H1 (cell line): ENCODE results near the gene PTPRE. TPM values are rescaled to one million over a fixed set of nuclear protein-coding genes. Genes with fewer than 3 reads are reported as not detected.
A peak's percentile ranks its signal among the peaks of the same experiment; 100 is the strongest.

Source experiments
- CTCF ChIA-PET: fragments of 300-600 bp; sonication (Branson Sonifier 250); formaldehyde crosslinking; loops from one replicate; lab custom pipeline; 2021; ENCODE audit not compliant: partially characterized antibody; lab: Charles Lee
- POLR2A ChIA-PET: fragments of 300-600 bp; sonication (Branson Sonifier 250); formaldehyde crosslinking; loops from one replicate; lab custom pipeline; 2021; ENCODE audit warnings: inconsistent platforms; ENCODE audit not compliant: partially characterized antibody; lab: Charles Lee
- DNase-seq, 2 experiments: peaks; one replicate each; pipeline versions ENCODE4 v3.0.0 to v3.0.0-alpha.2; 2010 to 2022; ENCODE audit warnings: low spot score in 2 of 2, low read depth in 1 of 2, mixed read lengths in 1 of 2
- FAIRE-seq: peaks from 2 replicates; lab custom pipeline; 2011; peaks lifted over from hg19 to GRCh38; lab: Jason Lieb, UNC
- H2AFZ ChIP-seq: 2 replicates; pipeline ENCODE4 v1.8.1; 2012; ENCODE audit warnings: low read length, inconsistent platforms
- H2AK5ac ChIP-seq: 2 replicates; pipeline ENCODE4 v1.6.1; 2013; ENCODE audit warnings: low read depth, low read length
- H2BK120ac ChIP-seq: replicated peaks from 2 replicates; pipeline ENCODE3; 2013; ENCODE audit warnings: low read depth, low read length, inconsistent platforms
- H2BK12ac ChIP-seq: 2 replicates; pipeline ENCODE4 v1.6.1; 2013; ENCODE audit warnings: low read depth, low read length
- H2BK15ac ChIP-seq: 2 replicates; pipeline ENCODE4 v1.6.1; 2013; ENCODE audit warnings: low read length
- H2BK20ac ChIP-seq: 2 replicates; pipeline ENCODE4 v1.6.1; 2013; ENCODE audit warnings: low read length
- H2BK5ac ChIP-seq: 2 replicates; pipeline ENCODE4 v1.6.1; 2013; ENCODE audit warnings: low read depth, low read length
- H3K14ac ChIP-seq: 2 replicates; pipeline ENCODE4 v1.6.1; 2013; ENCODE audit warnings: inconsistent platforms; ENCODE audit not compliant: insufficient read length
- H3K18ac ChIP-seq: 2 replicates; pipeline ENCODE4 v1.6.1; 2013; ENCODE audit warnings: low read length; ENCODE audit errors: extremely low read depth
- H3K23ac ChIP-seq: 2 replicates; pipeline ENCODE4 v1.6.1; 2013; ENCODE audit warnings: inconsistent platforms; ENCODE audit not compliant: insufficient read length
- H3K23me2 ChIP-seq: 2 replicates; pipeline ENCODE4 v1.6.1; 2013; ENCODE audit warnings: low read depth, low read length
- H3K27ac ChIP-seq: 2 replicates; pipeline ENCODE4 v1.6.1; 2011; ENCODE audit warnings: low read depth, low read length, inconsistent platforms
- H3K27me3 ChIP-seq, 4 experiments: replicated peaks in 1 of 4; 1 replicate in 1 of 4; 2 replicates in 3 of 4; pipeline versions ENCODE4 v1.6.1 to v1.8.1; 2011 to 2013; ENCODE audit warnings: low read length in 3 of 4, mild to moderate bottlenecking in 3 of 4, inconsistent platforms in 2 of 4, mixed read lengths in 2 of 4, moderate library complexity in 1 of 4; ENCODE audit not compliant: control insufficient read depth in 3 of 4, insufficient read depth in 3 of 4; ENCODE audit errors: extremely low read depth in 1 of 4
- H3K36me3 ChIP-seq, 4 experiments: 2 replicates each; pipeline versions ENCODE4 v1.6.1 to v1.8.1; 2011 to 2013; ENCODE audit warnings: mild to moderate bottlenecking in 4 of 4, low read length in 3 of 4, moderate library complexity in 2 of 4, control low read depth in 1 of 4, inconsistent platforms in 1 of 4; ENCODE audit not compliant: insufficient read depth in 4 of 4, control insufficient read depth in 2 of 4
- H3K4ac ChIP-seq: replicated peaks from 2 replicates; pipeline ENCODE3; 2013; ENCODE audit warnings: low read length, low read depth, mixed read lengths, inconsistent platforms; ENCODE audit not compliant: insufficient read length
- H3K4me1 ChIP-seq, 4 experiments: replicated peaks in 1 of 4; 1 replicate in 1 of 4; 2 replicates in 3 of 4; pipeline versions ENCODE4 v1.6.1 to v1.8.1; 2011 to 2013; ENCODE audit warnings: low read length in 3 of 4, inconsistent platforms in 2 of 4, mixed read lengths in 1 of 4; ENCODE audit not compliant: insufficient read depth in 4 of 4, control insufficient read depth in 3 of 4
- H3K4me2 ChIP-seq, 2 experiments: 2 replicates each; pipeline versions ENCODE4 v1.6.1 to v1.8.1; 2011 to 2013; ENCODE audit warnings: low read depth in 2 of 2, low read length in 2 of 2, control low read depth in 1 of 2, inconsistent platforms in 1 of 2, mild to moderate bottlenecking in 1 of 2; ENCODE audit not compliant: insufficient read depth in 1 of 2
- H3K4me3 ChIP-seq, 4 experiments: fragments of 200-600, 300-600 bp in 1 of 4; sonication (generic), shearing (Covaris generic), sonication (Bioruptor Twin) in 1 of 4; 2 replicates each; pipeline versions ENCODE4 v1.5.1 to v1.8.1; 2011 to 2016; ENCODE audit warnings: low read length in 4 of 4, low read depth in 3 of 4, control low read depth in 2 of 4, inconsistent platforms in 2 of 4, mild to moderate bottlenecking in 2 of 4, mixed read lengths in 1 of 4, moderate library complexity in 1 of 4; ENCODE audit not compliant: insufficient read depth in 2 of 4; ENCODE audit errors: extremely low read depth in 1 of 4
- H3K56ac ChIP-seq: replicated peaks from 2 replicates; pipeline ENCODE3; 2013; ENCODE audit warnings: low read depth, mild to moderate bottlenecking, mixed read lengths, low read length, inconsistent platforms; ENCODE audit not compliant: insufficient read length
- H3K79me1 ChIP-seq: 2 replicates; pipeline ENCODE4 v1.6.1; 2013; ENCODE audit warnings: low read depth, low read length, control low read depth
- H3K79me2 ChIP-seq, 2 experiments: 2 replicates each; pipeline versions ENCODE4 v1.6.1 to v1.8.1; 2012 to 2013; ENCODE audit warnings: low read length in 2 of 2, mild to moderate bottlenecking in 2 of 2, inconsistent platforms in 1 of 2; ENCODE audit not compliant: insufficient read depth in 2 of 2, control insufficient read depth in 1 of 2
- H3K9ac ChIP-seq, 4 experiments: replicated peaks in 1 of 4; 1 replicate in 1 of 4; 2 replicates in 3 of 4; pipeline versions ENCODE4 v1.6.1 to v1.8.1; 2011 to 2013; ENCODE audit warnings: low read depth in 3 of 4, low read length in 3 of 4, control low read depth in 2 of 4, mild to moderate bottlenecking in 2 of 4, moderate library complexity in 2 of 4, inconsistent platforms in 1 of 4; ENCODE audit errors: extremely low read depth in 1 of 4
- H3K9me3 ChIP-seq, 2 experiments: 2 replicates each; pipeline versions ENCODE4 v1.6.1 to v1.8.1; 2012 to 2013; ENCODE audit warnings: mild to moderate bottlenecking in 2 of 2, moderate library complexity in 2 of 2, control low read depth in 1 of 2, inconsistent platforms in 1 of 2, low read depth in 1 of 2, low read length in 1 of 2, mixed read lengths in 1 of 2; ENCODE audit not compliant: insufficient read depth in 2 of 2
- H4K20me1 ChIP-seq, 2 experiments: replicated peaks in 1 of 2; 2 replicates each; pipeline versions ENCODE3 to v1.8.1; 2011 to 2013; ENCODE audit warnings: inconsistent platforms in 2 of 2, low read length in 2 of 2, mild to moderate bottlenecking in 1 of 2; ENCODE audit not compliant: insufficient read depth in 2 of 2, control insufficient read depth in 1 of 2
- H4K5ac ChIP-seq: 2 replicates; pipeline ENCODE4 v1.6.1; 2013; ENCODE audit warnings: low read length, low read depth, mixed read lengths, inconsistent platforms; ENCODE audit not compliant: insufficient read length
- H4K8ac ChIP-seq: 2 replicates; pipeline ENCODE4 v1.8.0; 2013; ENCODE audit warnings: mild to moderate bottlenecking, moderate library complexity, low read length, inconsistent platforms; ENCODE audit not compliant: insufficient read depth; ENCODE audit errors: extremely low read depth
- H4K91ac ChIP-seq: replicated peaks from 2 replicates; pipeline ENCODE3; 2013; ENCODE audit warnings: low read length, mixed read lengths, inconsistent platforms; ENCODE audit not compliant: insufficient read length
- BCL11A ChIP-seq, 2 experiments: IDR thresholded peaks; one replicate each; pipeline ENCODE4 v1.6.1; 2011; ENCODE audit warnings: low read depth in 2 of 2, low read length in 2 of 2, mild to moderate bottlenecking in 2 of 2
- SIRT6 ChIP-seq: IDR thresholded peaks from one replicate; pipeline ENCODE4 v1.7.1; 2012; ENCODE audit warnings: low read length, inconsistent platforms
- WGBS, 2 experiments: shearing (Covaris generic) in 1 of 2; methylation state at CpG; one replicate each; pipeline versions ENCODE4 v1.1.6 to v1.1.7; 2013 to 2015; ENCODE audit warnings: low lambda C conversion rate in 2 of 2, mixed read lengths in 2 of 2, inconsistent platforms in 1 of 2, low coverage in 1 of 2, missing lambda C conversion rate in 1 of 2; ENCODE audit not compliant: insufficient replicate concordance in 2 of 2, insufficient coverage in 1 of 2, insufficient read length in 1 of 2; ENCODE audit errors: extremely low coverage in 1 of 2, missing lambda C conversion rate in 1 of 2; 5-methylcytosine and 5-hydroxymethylcytosine counted together
- polyA plus RNA-seq, 7 experiments: library from polyadenylated mRNA; depleted of rRNA in 3 of 7; stranded (reverse) in 5 of 7; unstranded in 2 of 7; fragments of >200 nt in 5 of 7; fragments of 200-250 nt in 2 of 7; gene quantifications; 1 replicate in 5 of 7; 2 replicates in 1 of 7; 4 replicates in 1 of 7; pipeline versions ENCODE4 v1.2.1 to v1.2.3, GENCODE V29; 2011 to 2013; ENCODE audit warnings: missing spikeins in 2 of 7, mixed read lengths in 2 of 7
- total RNA-seq: library from RNA; stranded (reverse); fragmentation: NEBNext Ultra II Directional; extraction: Animal tissue kit (Norgen Biotek cat#: 25700); gene quantifications from 2 replicates; pipeline ENCODE4 v1.2.1, GENCODE V29; 2021

The PTPRE gene
- total and polyA plus RNA-seq, 2 of the 8 experiments (the other 6 are each of a cell fraction or from before 2014, with no cell fraction given), result 0.33 to 0.54 TPM

DNA sequence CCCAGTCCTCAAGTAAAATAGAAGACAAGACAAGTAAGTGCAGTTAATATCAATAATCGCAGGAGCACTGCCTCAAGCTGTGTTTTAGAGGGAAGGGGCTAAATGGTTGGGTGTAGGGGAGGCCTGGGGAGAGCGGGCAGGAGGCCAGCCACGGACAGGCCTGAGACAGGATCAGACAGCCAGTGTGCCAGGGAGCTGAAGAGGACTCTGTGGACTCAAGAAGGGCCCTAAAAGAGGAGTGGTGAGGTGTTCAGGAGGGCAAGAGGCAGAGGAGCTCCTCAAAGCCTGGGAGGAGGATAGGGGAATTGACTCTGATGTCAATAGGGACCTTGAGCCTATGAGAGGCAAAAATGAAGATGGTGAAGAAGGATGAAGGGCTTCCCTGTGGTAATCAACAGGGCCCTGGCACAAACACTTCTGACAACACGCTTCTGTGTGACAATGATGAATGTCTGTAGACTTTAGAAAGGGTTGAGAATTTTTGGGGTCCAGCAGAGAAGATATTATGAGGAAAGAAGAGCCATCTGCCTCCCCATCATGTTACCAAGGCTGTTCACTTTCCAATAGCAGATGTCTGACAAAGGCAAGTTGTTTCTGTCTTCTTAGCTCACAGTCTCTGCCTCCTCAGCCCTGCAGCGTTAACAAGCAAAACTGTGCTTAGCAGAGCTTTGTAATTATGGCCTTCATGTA is 2.4 kb upstream of the PTPRE start:
- CTCF ChIA-PET, result interaction anchor here (0.8 to 5.3 kb wide), 7 partner anchors 10 to 165 kb away, joined by 3 to 83 read pairs (median 4); no protein-coding TSS in a partner anchor
- POLR2A ChIA-PET, result no interaction called here
- no peak overlapping the region for H2BK15ac ChIP-seq

More for the DNA sequence above, 2.4 kb upstream of the PTPRE start:
- Histone ChIP-seq H4K91ac (no peak overlapping the region), H2BK12ac (no peak overlapping the region), H4K20me1 (no peaks in the 10 kb centered on the region), H2AFZ (no peak overlapping the region), H3K27me3 (peaks cover 3 to 23% (median 15%) of the 10 kb centered on the region in 4 experiments), H4K5ac (no peak overlapping the region), H2BK5ac (no peak overlapping the region), H3K36me3 (no peaks in the 10 kb centered on the region), H3K9ac (no peak overlapping the region), H3K18ac (no peak overlapping the region), H3K4me1 (peaks cover 0 to 3% (median 1%) of the 10 kb centered on the region in 4 experiments; a peak in 5 of 7 replicates), H3K79me1 (no peaks in the 10 kb centered on the region), H3K79me2 (no peaks in the 10 kb centered on the region), H3K56ac (no peak overlapping the region), H4K8ac (no peak overlapping the region), H3K9me3 (no peaks in the 10 kb centered on the region), H2BK20ac (no peak overlapping the region), H3K23me2 (peaks cover 3% of the 10 kb centered on the region; the same call in 1 of the 2 replicates), H3K23ac (no peak overlapping the region), H3K4me3 (no peak overlapping the region), H3K14ac (no peak overlapping the region), H2AK5ac (no peak overlapping the region), H2BK120ac (no peak overlapping the region), H3K4me2 (no peak overlapping the region), H3K4ac (no peak overlapping the region), H3K27ac (no peak overlapping the region)
- FAIRE-seq, result no peak
- peak in 1 of 2 experiments; percentile 4 for DNase-seq
- WGBS, 2 experiments, result 81% methylated on average over 5 of the region's 5 CpGs; no CpG with 5 or more reads in 1 of the 2 experiments
- TF ChIP-seq BCL11A (IDR thresholded peaks at IDR 0.05; ENCODE audit: low read depth in 2 of 2, low read length in 2 of 2) (no peak), SIRT6 (no peak)
